Fibroblast of upper back skin (primary cell): ENCODE data around the gene TBC1D24.
A peak's percentile ranks its signal among the peaks of the same experiment; 100 is the strongest.

ENCODE experiments used
- DNase-seq: peaks from one replicate; pipeline ENCODE4 v3.0.0-alpha.2; 2013

Gene TBC1D24

GRCh38 chr16:2500430-2500917 is 25.5 kb downstream of the TBC1D24 start:
- DNase-seq = no peak

DNA sequence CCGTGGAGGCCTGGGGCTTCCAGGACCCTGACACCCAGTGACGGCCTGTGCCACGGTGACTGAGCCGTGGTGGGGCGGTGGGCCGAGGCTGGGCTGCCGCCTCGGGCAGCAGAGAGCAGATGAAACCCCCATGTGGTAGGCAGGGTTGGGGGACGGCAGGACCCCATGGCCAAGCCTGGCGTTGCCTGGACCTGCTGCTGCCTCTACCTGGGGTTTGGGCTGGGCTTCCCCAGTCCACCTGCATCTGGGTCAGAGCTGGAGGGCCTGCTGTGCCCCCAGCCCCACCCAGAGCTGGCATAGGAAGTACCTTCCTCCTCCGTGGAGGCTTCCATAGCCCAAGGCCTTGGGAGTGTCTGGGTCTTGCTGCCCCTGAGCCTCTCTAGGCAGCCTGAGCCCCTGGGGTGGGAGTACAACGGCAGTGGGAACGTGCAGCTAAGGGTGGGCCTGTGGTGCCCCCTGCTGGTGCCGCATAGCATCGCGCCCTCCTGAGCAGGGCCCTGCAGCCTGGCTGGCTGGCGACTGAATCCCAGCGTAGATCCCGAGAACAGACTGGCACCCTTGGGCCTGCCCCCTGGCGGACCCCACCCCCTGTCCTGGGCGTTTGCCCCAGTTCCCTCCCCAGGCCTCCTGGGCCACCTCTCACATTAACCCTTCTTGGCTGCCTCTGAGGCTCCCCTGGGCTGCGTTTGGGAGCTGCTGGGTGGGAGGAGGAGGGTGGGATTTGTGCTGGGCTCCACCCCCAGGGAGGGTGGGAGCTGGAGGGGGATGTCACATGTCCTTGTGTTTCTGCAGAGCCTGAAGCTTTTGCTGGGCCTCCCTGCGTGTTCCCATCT is 26.2 kb downstream of the TBC1D24 start:
- peak; percentile 68 for DNase-seq

GRCh38 chr16:2501946-2502895 is 27.3 kb downstream of the TBC1D24 start:
- DNase-seq = no peak

DNA sequence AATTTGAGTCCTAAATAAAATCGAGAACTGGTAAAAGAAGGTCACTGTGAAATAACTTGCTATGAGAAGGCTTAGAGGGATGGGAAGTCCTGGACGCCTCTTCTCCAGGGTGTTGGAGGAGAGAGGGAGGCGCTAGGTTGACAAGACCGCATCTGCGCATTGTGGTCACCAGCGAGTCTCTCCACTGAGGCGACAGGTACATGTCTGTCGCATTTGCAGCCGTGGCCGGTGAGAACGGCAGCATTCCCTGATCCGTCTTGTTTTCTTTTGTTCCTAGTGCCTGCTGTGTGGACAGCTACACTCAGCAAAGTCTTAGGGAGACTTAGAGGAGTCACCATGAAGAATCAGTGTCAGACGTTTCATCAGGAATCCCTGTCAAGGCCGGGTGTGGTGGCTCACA is 30.8 kb downstream of the TBC1D24 start:
- no peak for DNase-seq

DNA sequence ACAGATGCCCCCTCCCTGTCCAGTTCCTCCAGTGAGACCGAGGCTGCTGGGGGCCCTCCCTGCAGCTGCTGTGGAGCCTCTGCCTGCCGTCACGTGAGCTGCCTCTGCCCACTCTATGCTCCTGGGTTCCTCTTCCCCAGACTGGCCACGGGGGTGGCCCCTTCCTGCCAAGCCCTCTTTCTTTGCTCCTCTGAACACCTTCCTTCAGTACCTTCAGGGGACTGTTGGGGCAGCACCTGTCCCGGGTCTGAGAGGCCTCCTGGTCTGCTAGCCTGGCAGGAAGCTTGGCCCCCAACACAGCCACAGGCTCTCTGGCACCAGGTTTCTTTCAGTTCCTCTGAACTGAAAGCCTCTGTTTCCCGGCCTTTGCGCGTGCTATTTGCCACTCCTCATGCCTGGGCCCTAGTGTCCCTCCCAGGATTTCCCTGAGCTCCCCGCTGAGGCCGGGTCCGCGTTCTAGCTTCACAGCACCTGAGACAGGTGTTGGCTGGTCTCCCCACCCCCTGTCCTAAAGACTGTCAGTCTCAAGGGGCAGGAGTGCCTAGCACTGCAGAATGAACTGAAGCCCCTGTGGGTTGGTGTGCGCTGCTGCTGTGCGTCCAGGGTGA is 32.2 kb downstream of the TBC1D24 start:
- DNase-seq = no peak

DNA sequence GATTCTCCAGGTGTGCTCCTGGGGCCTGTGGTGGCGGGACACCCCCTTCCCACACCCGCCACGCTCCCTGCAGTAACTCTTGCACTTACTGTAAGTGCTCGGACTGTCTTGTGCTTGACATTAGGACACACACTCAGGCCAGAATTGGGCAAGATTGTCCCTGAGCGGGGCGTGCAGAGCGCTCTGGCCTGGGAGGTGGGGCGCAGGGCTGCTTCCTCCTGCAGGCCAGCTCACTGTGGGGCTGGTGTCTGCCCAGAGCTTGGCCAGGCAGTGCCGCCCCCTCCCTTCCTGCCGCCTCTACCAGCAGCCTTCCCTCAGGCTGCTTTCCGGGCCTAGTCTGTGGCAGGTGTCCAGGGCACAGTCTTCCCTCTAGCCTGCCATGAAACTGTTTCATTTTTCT is 32.7 kb downstream of the TBC1D24 start:
- DNase-seq = no peak

- DNase-seq = no peak
Observed at GRCh38 chr16:2508722-2509400, 33.9 kb downstream of the TBC1D24 start.

GRCh38 chr16:2511128-2511800 is 36.3 kb downstream of the TBC1D24 start:
- peak; percentile 52 for DNase-seq

DNA sequence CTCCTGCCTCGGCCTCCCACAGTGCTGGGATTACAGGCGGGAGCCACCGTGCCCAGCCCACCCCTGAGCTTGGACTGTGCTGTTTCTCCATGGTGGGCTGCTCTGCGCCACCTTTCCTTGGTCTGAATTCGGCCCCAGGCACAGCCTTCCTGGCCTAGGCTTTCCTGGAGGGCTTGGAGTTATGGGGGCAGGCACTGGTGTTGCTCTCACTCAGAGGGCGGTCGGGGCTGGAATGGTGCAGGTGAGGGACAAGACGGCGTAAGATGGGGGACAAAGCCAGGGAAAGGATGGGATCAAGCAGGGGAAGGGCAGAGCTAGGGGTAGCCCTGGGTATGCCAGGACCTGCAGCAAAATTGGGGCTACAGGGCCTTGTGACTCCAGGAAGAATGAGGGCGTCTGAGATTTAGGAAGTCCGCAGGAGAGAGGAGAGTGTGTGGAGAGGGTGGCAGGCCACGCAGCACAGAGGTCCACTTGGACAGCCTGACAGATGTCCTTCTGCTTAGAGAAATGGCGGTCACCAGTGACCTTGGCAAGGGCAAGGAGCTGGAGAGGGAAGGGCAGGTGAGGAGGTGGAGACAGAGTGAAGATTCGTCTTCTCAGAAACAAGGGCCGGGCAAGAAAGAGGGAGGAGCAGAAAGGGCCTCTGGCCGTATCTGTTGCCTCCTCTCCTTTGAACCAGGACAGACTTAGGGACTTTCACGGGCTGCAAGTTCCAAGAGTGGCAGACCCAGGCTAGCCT is 37.2 kb downstream of the TBC1D24 start:
- no peak for DNase-seq

GRCh38 chr16:2512735-2513404 is 37.9 kb downstream of the TBC1D24 start:
- no peak for DNase-seq

GRCh38 chr16:2513405-2514332 is 38.7 kb downstream of the TBC1D24 start, which contains the start of gene ATP6V0C:
TSS of gene ATP6V0C (plus strand) at chr16:2513952. CDS start at chr16:2514104, 152 bp downstream.
- DNase-seq = peak; percentile 81

DNA sequence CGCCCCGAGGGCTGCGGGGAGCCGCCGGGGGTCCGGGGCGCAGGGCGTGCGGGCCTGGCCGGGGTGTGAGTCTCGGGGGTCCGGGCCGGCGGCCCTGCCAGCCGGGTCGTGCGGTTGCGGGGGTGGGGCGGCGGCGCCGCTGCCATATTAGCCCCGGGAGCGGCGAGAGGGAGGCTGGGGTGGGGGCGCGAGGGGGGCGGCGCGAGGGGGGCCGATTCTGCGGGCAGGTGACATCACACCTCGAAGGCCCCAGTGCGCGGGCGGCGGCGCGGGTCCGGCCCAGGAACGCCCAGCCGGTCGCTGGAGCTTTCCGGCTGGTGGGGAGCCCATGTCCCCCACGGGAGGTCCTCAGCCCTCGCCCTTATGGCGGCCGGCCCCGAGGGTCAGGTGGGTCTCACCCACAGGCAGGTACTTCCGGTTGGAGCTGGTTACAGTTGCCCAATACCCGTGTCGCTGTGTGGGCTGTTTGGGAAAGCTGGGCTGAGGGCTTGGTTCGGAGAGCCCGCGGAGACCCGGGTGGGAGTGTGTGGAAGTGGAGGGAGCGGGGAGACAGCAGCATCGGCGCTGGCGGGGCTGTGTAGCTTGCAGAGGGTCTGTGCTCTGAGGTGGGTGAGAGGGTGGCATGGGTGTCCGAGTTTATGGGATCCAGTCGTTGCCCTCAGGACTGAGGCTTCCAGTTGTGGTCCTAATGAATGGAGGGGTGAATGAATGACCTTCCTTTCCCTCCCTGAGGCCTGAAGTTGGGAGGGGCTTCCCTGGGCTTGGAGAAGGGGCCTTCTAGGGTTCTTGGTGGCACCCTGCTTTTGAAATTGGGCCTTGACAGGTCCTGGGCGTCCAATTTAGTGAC is 39.6 kb downstream of the TBC1D24 start:
- DNase-seq = no peak

GRCh38 chr16:2515180-2515851 is 40.4 kb downstream of the TBC1D24 start:
- no peak for DNase-seq

GRCh38 chr16:2516391-2517240 is 41.7 kb downstream of the TBC1D24 start:
- DNase-seq = no peak

- no peak for DNase-seq
Observed at GRCh38 chr16:2517954-2518605, 43.2 kb downstream of the TBC1D24 start.
